ENCODE results near the gene TARS2. TPM values are rescaled to one million over a fixed set of nuclear protein-coding genes. Genes with fewer than 3 reads are reported as not detected.

The TARS2 gene, protein sequence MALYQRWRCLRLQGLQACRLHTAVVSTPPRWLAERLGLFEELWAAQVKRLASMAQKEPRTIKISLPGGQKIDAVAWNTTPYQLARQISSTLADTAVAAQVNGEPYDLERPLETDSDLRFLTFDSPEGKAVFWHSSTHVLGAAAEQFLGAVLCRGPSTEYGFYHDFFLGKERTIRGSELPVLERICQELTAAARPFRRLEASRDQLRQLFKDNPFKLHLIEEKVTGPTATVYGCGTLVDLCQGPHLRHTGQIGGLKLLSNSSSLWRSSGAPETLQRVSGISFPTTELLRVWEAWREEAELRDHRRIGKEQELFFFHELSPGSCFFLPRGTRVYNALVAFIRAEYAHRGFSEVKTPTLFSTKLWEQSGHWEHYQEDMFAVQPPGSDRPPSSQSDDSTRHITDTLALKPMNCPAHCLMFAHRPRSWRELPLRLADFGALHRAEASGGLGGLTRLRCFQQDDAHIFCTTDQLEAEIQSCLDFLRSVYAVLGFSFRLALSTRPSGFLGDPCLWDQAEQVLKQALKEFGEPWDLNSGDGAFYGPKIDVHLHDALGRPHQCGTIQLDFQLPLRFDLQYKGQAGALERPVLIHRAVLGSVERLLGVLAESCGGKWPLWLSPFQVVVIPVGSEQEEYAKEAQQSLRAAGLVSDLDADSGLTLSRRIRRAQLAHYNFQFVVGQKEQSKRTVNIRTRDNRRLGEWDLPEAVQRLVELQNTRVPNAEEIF
- 10 to 100 TPM; 49.8 to 66.4 TPM for total RNA-seq

DNA sequence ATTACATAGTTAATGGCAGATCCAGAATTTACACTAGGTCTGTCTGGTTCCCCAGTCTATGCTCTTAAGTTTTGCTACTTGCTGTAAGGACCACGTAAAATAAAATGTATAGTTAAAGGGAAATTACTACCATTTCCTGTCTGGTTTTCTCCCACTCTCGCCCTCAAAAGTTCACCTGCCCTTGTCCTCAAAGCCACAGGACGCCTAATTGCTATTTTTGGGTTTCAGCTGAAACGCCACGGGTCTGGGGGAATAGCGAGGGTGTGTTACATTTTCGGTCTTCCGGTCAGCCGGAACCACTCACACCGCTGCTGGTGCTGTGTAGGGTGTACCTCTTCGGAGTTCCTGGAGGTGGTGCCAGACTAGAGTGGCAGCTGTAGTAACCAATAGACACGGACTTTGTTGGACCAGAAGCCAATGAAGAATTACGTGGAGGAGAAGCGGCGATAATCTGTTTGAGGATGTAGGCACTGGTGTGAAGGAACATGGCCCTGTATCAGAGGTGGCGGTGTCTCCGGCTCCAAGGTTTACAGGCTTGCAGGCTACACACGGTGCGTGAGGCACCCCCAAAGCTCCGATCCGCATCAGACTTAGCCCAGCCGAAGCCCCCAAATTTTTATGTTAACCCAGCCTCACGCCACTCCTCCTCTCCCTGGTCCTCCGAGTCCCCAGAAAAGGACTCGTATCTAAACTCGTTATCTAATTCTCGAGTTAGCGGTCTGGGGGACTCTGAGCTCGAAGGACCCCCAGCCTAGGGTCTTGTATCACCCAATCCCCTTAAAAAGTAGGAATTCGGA is at the start of gene TARS2:
Gene TARS2 (plus strand): TSS at position 454 of the 797 bp plus-strand sequence. CDS start 32 bp downstream, at position 486.
- no peaks in the 10 kb centered on the region for H3K9me3 Mint-ChIP-seq
- H3K4me3 Mint-ChIP-seq = peak within 1 kb of the TSS; percentile 89 to 98
- peak within 1 kb of the TSS; percentile 97 for H3K27ac Mint-ChIP-seq
- peak; percentile 100 for ATAC-seq (replicated peaks in 1 of 2)
- DNase-seq = peak; percentile 95 to 97
- peaks cover 5 to 9% of the 10 kb centered on the region in 2 donors for H3K36me3 Mint-ChIP-seq (ENCODE audit: insufficient read depth in 2 of 2)
- peaks cover 17% of the 10 kb centered on the region for H3K4me1 Mint-ChIP-seq (ENCODE audit: low read depth)
- no peaks in the 10 kb centered on the region for H3K27me3 Mint-ChIP-seq (ENCODE audit: low read depth)

DNA sequence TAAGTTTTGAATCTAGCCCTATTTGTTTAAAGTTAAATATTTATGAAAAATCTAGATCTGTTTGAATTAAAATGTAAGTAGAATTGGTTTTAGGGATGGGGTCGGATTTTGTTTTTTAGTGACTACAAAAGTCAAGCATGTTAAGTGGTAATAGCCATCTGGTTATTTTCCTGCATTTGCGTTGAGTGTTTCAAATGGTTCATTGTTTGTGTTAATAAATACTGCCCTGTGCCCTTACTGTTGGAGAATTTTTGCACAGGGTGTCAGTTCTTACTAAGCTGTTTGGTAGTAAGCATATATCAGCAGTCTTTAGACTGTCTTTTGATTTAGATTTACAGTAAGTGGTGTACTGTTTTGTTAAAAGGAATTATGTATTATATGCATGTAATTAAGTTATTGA is 46.1 kb upstream of the TARS2 start:
- no peak for ATAC-seq (replicated peaks in 1 of 2)
- H3K27me3 Mint-ChIP-seq (ENCODE audit: low read depth) = no peaks in the 10 kb centered on the region
- no peak overlapping the region for H3K27ac Mint-ChIP-seq
- peaks cover 14% of the 10 kb centered on the region for H3K4me1 Mint-ChIP-seq (ENCODE audit: low read depth)
- no peak for DNase-seq
- H3K9me3 Mint-ChIP-seq = no peaks in the 10 kb centered on the region
- peaks cover 2 to 6% of the 10 kb centered on the region in 2 donors for H3K36me3 Mint-ChIP-seq (ENCODE audit: insufficient read depth in 2 of 2)
- H3K4me3 Mint-ChIP-seq = no peak overlapping the region

DNA sequence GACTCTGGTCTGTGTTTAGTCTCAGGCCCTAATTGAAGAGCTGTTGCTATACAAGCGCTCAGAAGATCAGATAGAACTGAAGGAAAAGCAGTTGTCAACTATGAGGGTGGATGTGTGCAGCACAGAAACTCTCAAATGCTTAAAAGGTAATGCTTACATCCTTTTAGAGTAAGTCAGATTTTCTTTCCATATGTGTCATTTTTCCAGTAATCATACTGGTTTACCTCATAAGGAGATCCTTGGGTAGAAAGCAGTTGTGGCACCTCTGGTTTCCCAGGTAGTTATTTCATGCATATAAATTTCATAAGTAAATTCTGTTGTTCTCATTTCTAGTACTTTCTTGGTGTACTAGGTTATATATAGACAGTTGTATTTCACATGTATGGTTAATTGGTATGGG is 43.0 kb upstream of the TARS2 start:
- Mint-ChIP-seq H3K36me3 (ENCODE audit: insufficient read depth in 2 of 2) (peaks cover 7 to 20% of the 10 kb centered on the region in 2 donors), H3K4me1 (ENCODE audit: low read depth) (peaks cover 14% of the 10 kb centered on the region), H3K27me3 (ENCODE audit: low read depth) (no peaks in the 10 kb centered on the region), H3K27ac (peak overlapping the region; percentile 70), H3K9me3 (no peaks in the 10 kb centered on the region), H3K4me3 (peak overlapping the region in 1 of 2 donors; percentile 39)
- ATAC-seq (replicated peaks in 1 of 2) = peak; percentile 75 to 93
- DNase-seq = peak in 1 of 2 donors; percentile 5

DNA sequence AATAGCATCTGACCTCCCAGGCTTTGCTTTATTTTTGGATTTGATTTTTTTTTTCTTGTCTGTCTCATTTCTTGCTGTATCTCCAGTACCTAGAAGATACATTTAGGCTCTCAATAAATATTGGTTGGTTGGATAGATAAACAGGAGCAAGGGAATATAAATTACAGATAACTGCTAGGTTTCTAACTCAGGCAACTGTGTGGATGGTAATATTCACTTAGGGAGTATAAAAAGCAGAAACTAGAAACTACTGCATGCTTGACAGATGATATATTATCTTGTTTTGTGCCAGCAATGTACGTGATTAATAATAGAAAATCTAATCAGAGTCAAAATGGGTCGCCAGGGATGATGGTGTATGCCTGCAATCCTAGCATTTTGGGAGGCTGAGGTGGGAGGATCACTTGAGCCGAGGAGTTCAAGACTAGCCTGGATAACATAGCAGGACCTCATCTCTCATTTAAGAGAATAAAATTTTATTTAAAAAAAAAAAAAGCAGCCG is 31.0 kb upstream of the TARS2 start:
- H3K27me3 Mint-ChIP-seq (ENCODE audit: low read depth) = no peaks in the 10 kb centered on the region
- no peaks in the 10 kb centered on the region for H3K4me1 Mint-ChIP-seq (ENCODE audit: low read depth)
- H3K4me3 Mint-ChIP-seq = no peak overlapping the region
- H3K36me3 Mint-ChIP-seq (ENCODE audit: insufficient read depth in 2 of 2) = peaks cover 2 to 8% of the 10 kb centered on the region in 2 donors
- DNase-seq = no peak
- no peak for ATAC-seq (replicated peaks in 1 of 2)
- no peak overlapping the region for H3K27ac Mint-ChIP-seq
- no peaks in the 10 kb centered on the region for H3K9me3 Mint-ChIP-seq

DNA sequence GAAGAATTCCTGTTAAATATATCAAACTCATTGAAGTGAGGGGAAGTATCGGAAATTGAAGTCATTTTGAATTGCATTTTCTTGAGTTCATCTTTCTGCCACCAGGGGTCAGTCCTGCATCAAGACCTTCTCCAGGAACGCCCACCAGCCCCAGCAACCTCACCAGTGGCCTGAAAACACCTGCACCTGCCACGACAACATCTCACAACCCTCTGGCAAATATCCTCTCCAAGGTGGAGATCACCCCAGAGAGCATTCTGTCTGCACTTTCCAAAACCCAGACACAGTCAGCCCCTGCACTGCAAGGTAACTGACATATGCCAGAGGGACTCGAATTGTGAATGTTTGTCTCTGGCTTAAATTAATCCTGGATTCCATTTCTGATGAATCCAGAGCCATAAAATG is 22.8 kb upstream of the TARS2 start:
- Mint-ChIP-seq H3K27me3 (ENCODE audit: low read depth) (no peaks in the 10 kb centered on the region), H3K9me3 (no peaks in the 10 kb centered on the region), H3K4me1 (ENCODE audit: low read depth) (no peaks in the 10 kb centered on the region), H3K36me3 (ENCODE audit: insufficient read depth in 2 of 2) (peaks cover 5 to 9% of the 10 kb centered on the region in 2 donors), H3K4me3 (no peak overlapping the region), H3K27ac (peak overlapping the region; percentile 75)
- peak; percentile 73 to 78 for DNase-seq
- ATAC-seq (replicated peaks in 1 of 2) = peak; percentile 43 to 55

- Mint-ChIP-seq H3K27ac (no peak overlapping the region), H3K36me3 (ENCODE audit: insufficient read depth in 2 of 2) (peaks cover 12 to 19% of the 10 kb centered on the region in 2 donors), H3K4me3 (no peak overlapping the region), H3K9me3 (no peaks in the 10 kb centered on the region), H3K4me1 (ENCODE audit: low read depth) (no peaks in the 10 kb centered on the region), H3K27me3 (ENCODE audit: low read depth) (no peaks in the 10 kb centered on the region)
- DNase-seq = no peak
- no peak for ATAC-seq (replicated peaks in 1 of 2)
These were observed 20.3 kb upstream of the TARS2 start for GRCh38 chr1:150466964-150467363.

- no peak overlapping the region for H3K27ac Mint-ChIP-seq
- H3K4me1 Mint-ChIP-seq (ENCODE audit: low read depth) = no peaks in the 10 kb centered on the region
- H3K27me3 Mint-ChIP-seq (ENCODE audit: low read depth) = no peaks in the 10 kb centered on the region
- H3K4me3 Mint-ChIP-seq = no peak overlapping the region
- peaks cover 12 to 15% of the 10 kb centered on the region in 2 donors for H3K36me3 Mint-ChIP-seq (ENCODE audit: insufficient read depth in 2 of 2)
- H3K9me3 Mint-ChIP-seq = no peaks in the 10 kb centered on the region
- ATAC-seq (replicated peaks in 1 of 2) = no peak
- DNase-seq = no peak
These were observed 17.9 kb upstream of the TARS2 start for GRCh38 chr1:150469291-150469690.

GRCh38 chr1:150472601-150473200 is 14.5 kb upstream of the TARS2 start:
- Mint-ChIP-seq H3K36me3 (ENCODE audit: insufficient read depth in 2 of 2) (peaks cover 8 to 11% of the 10 kb centered on the region in 2 donors), H3K27me3 (ENCODE audit: low read depth) (no peaks in the 10 kb centered on the region)

GRCh38 chr1:150473659-150474058 is 13.6 kb upstream of the TARS2 start:
- Mint-ChIP-seq H3K27me3 (ENCODE audit: low read depth) (no peaks in the 10 kb centered on the region), H3K9me3 (no peaks in the 10 kb centered on the region), H3K27ac (peak overlapping the region; percentile 15)

More at GRCh38 chr1:150472601-150473200, 14.5 kb upstream of the TARS2 start:
- no peak for ATAC-seq (replicated peaks in 1 of 2)
- Mint-ChIP-seq H3K4me3 (no peak overlapping the region), H3K27ac (no peak overlapping the region), H3K9me3 (no peaks in the 10 kb centered on the region), H3K4me1 (ENCODE audit: low read depth) (no peaks in the 10 kb centered on the region)
- DNase-seq = no peak

GRCh38 chr1:150474869-150475268 is 12.3 kb upstream of the TARS2 start:
- ATAC-seq (replicated peaks in 1 of 2) (no peak), DNase-seq (no peak)
- Mint-ChIP-seq H3K36me3 (ENCODE audit: insufficient read depth in 2 of 2) (peaks cover 8 to 11% of the 10 kb centered on the region in 2 donors), H3K4me3 (no peak overlapping the region), H3K9me3 (no peaks in the 10 kb centered on the region), H3K4me1 (ENCODE audit: low read depth) (no peaks in the 10 kb centered on the region), H3K27me3 (ENCODE audit: low read depth) (no peaks in the 10 kb centered on the region), H3K27ac (no peak overlapping the region)

More at GRCh38 chr1:150473659-150474058, 13.6 kb upstream of the TARS2 start:
- DNase-seq = no peak
- no peaks in the 10 kb centered on the region for H3K4me1 Mint-ChIP-seq (ENCODE audit: low read depth)
- H3K4me3 Mint-ChIP-seq = no peak overlapping the region
- peaks cover 8 to 11% of the 10 kb centered on the region in 2 donors for H3K36me3 Mint-ChIP-seq (ENCODE audit: insufficient read depth in 2 of 2)
- ATAC-seq (replicated peaks in 1 of 2) = no peak

GRCh38 chr1:150476754-150477153 is 10.5 kb upstream of the TARS2 start:
- no peaks in the 10 kb centered on the region for H3K9me3 Mint-ChIP-seq
- peak overlapping the region; percentile 21 for H3K27ac Mint-ChIP-seq
- no peak for ATAC-seq (replicated peaks in 1 of 2)
- no peak overlapping the region for H3K4me3 Mint-ChIP-seq
- H3K36me3 Mint-ChIP-seq (ENCODE audit: insufficient read depth in 2 of 2) = peaks cover 2 to 3% of the 10 kb centered on the region in 2 donors
- DNase-seq = no peak
- no peaks in the 10 kb centered on the region for H3K27me3 Mint-ChIP-seq (ENCODE audit: low read depth)
- no peaks in the 10 kb centered on the region for H3K4me1 Mint-ChIP-seq (ENCODE audit: low read depth)

GRCh38 chr1:150477320-150477719 is 9.9 kb upstream of the TARS2 start:
- Mint-ChIP-seq H3K4me3 (no peak overlapping the region), H3K9me3 (no peaks in the 10 kb centered on the region), H3K27ac (peak overlapping the region; percentile 39), H3K27me3 (ENCODE audit: low read depth) (no peaks in the 10 kb centered on the region), H3K36me3 (ENCODE audit: insufficient read depth in 2 of 2) (no peaks in the 10 kb centered on the region), H3K4me1 (ENCODE audit: low read depth) (no peaks in the 10 kb centered on the region)
- no peak for DNase-seq
- ATAC-seq (replicated peaks in 1 of 2) = no peak

Measured in activated T-cell treated with anti-CD3 and anti-CD28 coated beads, Interleukin-2, amount 50 U/mL, for 72 hours (primary cell).